Activated naive CD8-positive, alpha-beta T cell treated with anti-CD3 and anti-CD28 coated beads for 36 hours (primary cell): ENCODE measurements around the gene TCF4. TPM values are rescaled to one million over a fixed set of nuclear protein-coding genes. Genes with fewer than 3 reads are reported as not detected.

Experiments
- DNase-seq: peaks from one replicate; pipeline ENCODE4 v3.0.0; 2021
- H3K27ac Mint-ChIP-seq: one replicate; pipeline ENCODE4 v1.8.0; 2022; ENCODE audit warnings: mild to moderate bottlenecking, moderate library complexity, mixed read lengths
- H3K27me3 Mint-ChIP-seq: one replicate; pipeline ENCODE4 v1.8.0; 2022; ENCODE audit warnings: mild to moderate bottlenecking, mixed read lengths
- H3K36me3 Mint-ChIP-seq: one replicate; pipeline ENCODE4 v1.8.0; 2021; ENCODE audit warnings: mild to moderate bottlenecking, mixed read lengths
- H3K4me1 Mint-ChIP-seq: one replicate; pipeline ENCODE4 v1.8.0; 2021; ENCODE audit warnings: mixed read lengths
- H3K4me3 Mint-ChIP-seq: one replicate; pipeline ENCODE4 v1.8.0; 2022; ENCODE audit warnings: mild to moderate bottlenecking, moderate library complexity, mixed read lengths
- H3K9me3 Mint-ChIP-seq: one replicate; pipeline ENCODE4 v1.8.0; 2022; ENCODE audit warnings: mixed read lengths
- total RNA-seq, 2 experiments: library from RNA; stranded (reverse); gene quantifications; one replicate each; pipeline ENCODE4 v1.2.3, GENCODE V29; 2021

TCF4 gene
- total RNA-seq, 2 experiments from 2014 or later, result 1.3 to 1.4 TPM

- H3K4me1 Mint-ChIP-seq, result peaks cover 10% of the 10 kb centered on the region
- peaks cover 24% of the 10 kb centered on the region for H3K27me3 Mint-ChIP-seq
- no peak overlapping the region for H3K4me3 Mint-ChIP-seq
- no peaks in the 10 kb centered on the region for H3K36me3 Mint-ChIP-seq
- no peak for DNase-seq
- H3K9me3 Mint-ChIP-seq, result no peaks in the 10 kb centered on the region
- no peak overlapping the region for H3K27ac Mint-ChIP-seq
Measured at GRCh38 chr18:55592572-55592971, 4.6 kb upstream of the TCF4 start.

GRCh38 chr18:55592106-55592505, 4.1 kb upstream of the TCF4 start:
- Mint-ChIP-seq H3K27ac (no peak overlapping the region), H3K4me1 (peaks cover 13% of the 10 kb centered on the region), H3K36me3 (no peaks in the 10 kb centered on the region), H3K9me3 (no peaks in the 10 kb centered on the region), H3K4me3 (no peak overlapping the region), H3K27me3 (peaks cover 28% of the 10 kb centered on the region)
- no peak for DNase-seq

- Mint-ChIP-seq H3K27ac (peak overlapping the region; percentile 67), H3K9me3 (no peaks in the 10 kb centered on the region), H3K4me1 (peaks cover 13% of the 10 kb centered on the region), H3K27me3 (peaks cover 51% of the 10 kb centered on the region), H3K4me3 (peak overlapping the region; percentile 75), H3K36me3 (no peaks in the 10 kb centered on the region)
- peak; percentile 82 for DNase-seq
Measured at GRCh38 chr18:55589625-55590291, 1.8 kb upstream of the TCF4 start.

GRCh38 chr18:55588870-55589595, 1.0 kb upstream of the TCF4 start:
- Mint-ChIP-seq H3K36me3 (no peaks in the 10 kb centered on the region), H3K27ac (peak overlapping the region; percentile 12), H3K4me1 (peaks cover 13% of the 10 kb centered on the region), H3K9me3 (no peaks in the 10 kb centered on the region), H3K4me3 (peak overlapping the region; percentile 75), H3K27me3 (peaks cover 55% of the 10 kb centered on the region)
- no peak for DNase-seq

GRCh38 chr18:55587418-55588110, 428 bp downstream of the TCF4 start:
- peaks cover 13% of the 10 kb centered on the region for H3K4me1 Mint-ChIP-seq
- H3K27me3 Mint-ChIP-seq, result peaks cover 59% of the 10 kb centered on the region
- peak overlapping the region; percentile 83 for H3K4me3 Mint-ChIP-seq
- H3K36me3 Mint-ChIP-seq, result no peaks in the 10 kb centered on the region
- H3K27ac Mint-ChIP-seq, result peak overlapping the region; percentile 71
- H3K9me3 Mint-ChIP-seq, result no peaks in the 10 kb centered on the region
- no peak for DNase-seq

- Mint-ChIP-seq H3K4me1 (peaks cover 13% of the 10 kb centered on the region), H3K9me3 (no peaks in the 10 kb centered on the region), H3K36me3 (no peaks in the 10 kb centered on the region), H3K27me3 (peaks cover 54% of the 10 kb centered on the region), H3K4me3 (peak overlapping the region; percentile 22), H3K27ac (no peak overlapping the region)
- no peak for DNase-seq
Measured at GRCh38 chr18:55585920-55586561, 2.0 kb downstream of the TCF4 start.

- Mint-ChIP-seq H3K4me3 (no peak overlapping the region), H3K36me3 (no peaks in the 10 kb centered on the region), H3K27ac (no peak overlapping the region), H3K4me1 (peaks cover 13% of the 10 kb centered on the region), H3K27me3 (peaks cover 52% of the 10 kb centered on the region), H3K9me3 (no peaks in the 10 kb centered on the region)
- no peak for DNase-seq
Measured at GRCh38 chr18:55585065-55585919, 2.7 kb downstream of the TCF4 start.

- Mint-ChIP-seq H3K27ac (no peak overlapping the region), H3K9me3 (no peaks in the 10 kb centered on the region), H3K27me3 (peaks cover 44% of the 10 kb centered on the region), H3K4me1 (peaks cover 8% of the 10 kb centered on the region), H3K4me3 (no peak overlapping the region), H3K36me3 (no peaks in the 10 kb centered on the region)
- no peak for DNase-seq
Measured at GRCh38 chr18:55584201-55584600, 3.8 kb downstream of the TCF4 start.

GRCh38 chr18:55582325-55582724, 5.7 kb downstream of the TCF4 start:
- no peak for DNase-seq
- no peak overlapping the region for H3K27ac Mint-ChIP-seq
- no peaks in the 10 kb centered on the region for H3K36me3 Mint-ChIP-seq
- peaks cover 34% of the 10 kb centered on the region for H3K27me3 Mint-ChIP-seq
- no peak overlapping the region for H3K4me3 Mint-ChIP-seq
- peaks cover 1% of the 10 kb centered on the region for H3K4me1 Mint-ChIP-seq
- no peaks in the 10 kb centered on the region for H3K9me3 Mint-ChIP-seq

- H3K4me1 Mint-ChIP-seq, result peaks cover 3% of the 10 kb centered on the region
- H3K36me3 Mint-ChIP-seq, result no peaks in the 10 kb centered on the region
- no peak overlapping the region for H3K4me3 Mint-ChIP-seq
- H3K27me3 Mint-ChIP-seq, result peaks cover 8% of the 10 kb centered on the region
- no peak overlapping the region for H3K27ac Mint-ChIP-seq
- H3K9me3 Mint-ChIP-seq, result no peaks in the 10 kb centered on the region
- DNase-seq, result no peak
Measured at GRCh38 chr18:55579501-55580270, 8.3 kb downstream of the TCF4 start.

GRCh38 chr18:55577812-55578539, 10.0 kb downstream of the TCF4 start:
- Mint-ChIP-seq H3K4me1 (peaks cover 3% of the 10 kb centered on the region), H3K27me3 (peaks cover 3% of the 10 kb centered on the region), H3K36me3 (peaks cover 1% of the 10 kb centered on the region), H3K9me3 (no peaks in the 10 kb centered on the region), H3K4me3 (no peak overlapping the region), H3K27ac (no peak overlapping the region)
- DNase-seq, result no peak

GRCh38 chr18:55576001-55576400, 12.0 kb downstream of the TCF4 start:
- Mint-ChIP-seq H3K4me1 (peaks cover 3% of the 10 kb centered on the region), H3K27me3 (no peaks in the 10 kb centered on the region), H3K27ac (no peak overlapping the region), H3K9me3 (no peaks in the 10 kb centered on the region), H3K4me3 (no peak overlapping the region), H3K36me3 (peaks cover 1% of the 10 kb centered on the region)
- no peak for DNase-seq

GRCh38 chr18:55575066-55575465, 12.9 kb downstream of the TCF4 start:
- H3K27ac Mint-ChIP-seq, result no peak overlapping the region
- H3K4me1 Mint-ChIP-seq, result peaks cover 3% of the 10 kb centered on the region
- peaks cover 1% of the 10 kb centered on the region for H3K36me3 Mint-ChIP-seq
- no peak overlapping the region for H3K4me3 Mint-ChIP-seq
- no peaks in the 10 kb centered on the region for H3K27me3 Mint-ChIP-seq
- H3K9me3 Mint-ChIP-seq, result no peaks in the 10 kb centered on the region
- DNase-seq, result no peak
